OCI-M2 (cell line): ENCODE measurements around the gene AKR1C4.
"Not testable (repeated sequence)": the region's sequence is repeated elsewhere in the genome, so short reads cannot be mapped to it uniquely, and the experiment has no call there.

Experiments used
- DNase-seq: peaks from one replicate; lab custom pipeline; 2025; ENCODE audit not compliant: unreplicated experiment; lab: John Stamatoyannopoulos, UW

AKR1C4 gene

GRCh38 chr10:5199398-5199797 lies 2.8 kb downstream of the AKR1C4 start:
- no peak for DNase-seq

DNA sequence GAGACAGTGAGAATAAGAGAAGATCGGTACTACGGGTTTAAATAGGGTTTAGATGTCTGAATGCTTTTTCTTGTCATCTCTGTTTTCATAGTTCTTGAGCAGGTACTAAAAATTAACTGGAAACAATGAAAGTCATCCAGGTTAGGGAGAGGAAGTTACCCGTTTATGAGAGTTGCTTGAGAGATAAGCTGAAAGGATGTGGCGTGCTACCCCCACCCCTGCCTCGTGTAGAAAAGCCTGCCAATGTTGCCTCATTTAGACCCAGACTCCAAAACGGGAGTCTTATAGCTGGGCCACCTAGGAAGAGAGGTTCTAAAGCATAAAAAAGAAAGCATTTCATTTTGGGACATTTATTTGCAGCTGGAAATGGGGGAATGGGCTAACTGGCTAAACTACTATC lies 10.2 kb downstream of the AKR1C4 start:
- DNase-seq: no peak

- not testable (repeated sequence) for DNase-seq
These were observed 13.1 kb downstream of the AKR1C4 start for GRCh38 chr10:5209776-5210175.

DNA sequence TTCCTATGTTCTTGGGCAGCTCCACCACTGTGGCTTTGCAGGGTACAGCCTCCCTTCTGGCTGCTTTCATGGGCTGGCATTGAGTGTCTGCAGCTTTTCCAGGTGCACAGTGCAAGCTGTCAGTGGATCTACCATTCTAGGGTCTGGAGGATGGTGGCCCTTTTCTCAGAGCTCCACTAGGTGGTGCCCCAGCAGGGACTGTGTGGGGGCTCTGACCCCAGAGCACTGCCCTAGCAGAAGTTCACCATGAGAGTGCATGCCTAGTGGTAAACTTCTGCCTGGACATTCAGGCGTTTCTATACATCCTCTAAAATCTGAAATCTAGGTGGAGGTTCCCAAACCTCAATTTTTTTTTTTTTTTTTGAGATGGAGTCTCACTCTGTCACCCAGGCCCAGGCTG lies 13.6 kb downstream of the AKR1C4 start:
- DNase-seq: not testable (repeated sequence)

DNA sequence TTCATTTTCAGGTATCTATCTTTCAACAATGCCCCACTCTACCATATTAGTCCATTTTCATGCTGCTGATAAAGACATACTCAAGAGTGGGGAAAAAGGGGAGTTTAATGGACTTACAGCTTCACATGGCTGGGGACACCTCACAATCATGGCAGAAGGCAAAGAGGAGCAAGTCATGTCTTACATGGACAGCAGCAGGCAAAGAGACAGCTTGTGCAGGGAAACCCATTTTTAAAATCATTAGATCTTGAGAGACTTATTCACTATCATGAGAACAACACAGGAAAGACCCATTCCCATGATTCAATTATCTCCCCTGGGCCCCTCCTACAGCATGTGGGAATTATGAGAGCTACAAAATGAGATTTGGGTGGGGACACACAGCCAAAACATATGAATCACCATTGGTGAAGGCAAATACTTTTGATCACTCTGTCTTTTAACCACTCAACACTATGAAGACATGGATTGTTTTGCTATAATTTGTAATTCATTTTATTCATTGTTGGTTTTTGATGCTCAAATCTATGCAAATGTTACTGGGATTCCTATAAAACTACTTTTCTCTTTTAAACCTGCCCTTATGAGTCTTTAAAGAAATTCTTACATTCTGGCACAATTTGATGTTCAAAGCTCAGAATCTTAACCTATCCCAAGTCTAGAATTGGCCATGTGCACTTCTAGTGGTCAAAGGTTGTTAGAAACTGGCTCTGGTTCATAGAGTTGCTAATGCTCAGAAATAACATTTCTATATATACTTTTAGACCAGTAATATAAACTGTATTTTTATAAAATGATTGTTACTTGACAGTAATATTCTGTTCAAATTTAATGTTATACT lies 15.3 kb downstream of the AKR1C4 start:
- DNase-seq: no peak

- DNase-seq: no peak
These were observed 20.2 kb downstream of the AKR1C4 start for GRCh38 chr10:5216801-5217200.

- no peak for DNase-seq
These were observed 22.6 kb downstream of the AKR1C4 start for GRCh38 chr10:5219262-5219661.

DNA sequence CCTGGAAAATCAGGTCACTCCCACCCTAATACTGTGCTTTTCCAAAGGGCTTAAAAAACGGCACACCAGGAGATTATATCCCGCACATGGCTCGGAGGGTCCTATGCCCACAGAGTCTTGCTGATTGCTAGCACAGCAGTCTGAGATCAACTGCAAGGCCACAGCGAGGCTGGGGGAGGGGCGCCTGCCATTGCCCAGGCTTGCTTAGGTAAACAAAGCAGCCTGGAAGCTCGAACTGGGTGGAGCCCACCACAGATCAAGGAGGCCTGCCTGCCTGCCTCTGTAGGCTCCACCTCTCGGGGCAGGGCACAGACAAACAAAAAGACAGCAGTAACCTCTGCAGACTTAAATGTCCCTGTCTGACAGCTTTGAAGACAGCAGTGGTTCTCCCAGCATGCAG lies 26.3 kb downstream of the AKR1C4 start:
- DNase-seq: not testable (repeated sequence)

DNA sequence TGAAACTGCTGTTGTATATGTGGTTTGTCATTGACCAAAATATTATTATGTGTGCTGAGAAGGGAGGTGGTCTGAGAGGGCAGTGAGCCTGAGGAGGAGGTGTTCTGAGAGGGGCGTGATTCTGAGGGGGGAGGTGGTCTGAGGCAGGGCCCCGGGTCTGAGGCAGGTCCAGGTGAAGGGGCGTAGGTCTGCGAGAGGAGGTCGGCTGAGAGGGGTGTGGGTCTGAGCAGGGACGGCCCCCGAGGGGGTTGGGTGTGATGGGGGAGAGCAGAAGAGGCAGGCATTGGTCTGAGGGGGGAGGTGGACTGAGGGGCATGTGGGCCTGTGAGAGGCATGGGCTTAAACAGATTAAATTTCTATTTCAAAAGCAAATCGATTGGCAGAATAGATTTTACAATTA lies 32.4 kb downstream of the AKR1C4 start:
- no peak for DNase-seq

DNA sequence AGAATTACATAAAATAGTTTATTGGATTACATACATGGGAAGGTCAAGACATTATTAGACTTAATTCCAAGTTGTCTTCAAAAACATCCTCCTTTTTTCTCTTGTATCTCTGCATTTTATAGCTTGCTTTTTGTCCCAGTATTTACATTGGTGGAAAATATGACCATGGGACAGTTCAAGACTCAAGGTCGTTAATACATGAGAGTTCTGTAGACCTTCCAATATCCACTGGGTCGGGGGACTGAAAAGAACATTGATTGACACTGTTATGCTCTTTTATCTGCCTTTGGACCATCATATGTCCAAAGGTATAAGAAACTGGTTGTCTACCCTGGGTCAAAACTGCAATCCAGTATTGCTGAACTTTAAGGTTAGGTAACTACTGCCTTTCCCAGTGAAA lies 36.7 kb downstream of the AKR1C4 start:
- DNase-seq: no peak

- DNase-seq: no peak
These were observed 37.6 kb downstream of the AKR1C4 start for GRCh38 chr10:5234106-5234860.

GRCh38 chr10:5237541-5237940 lies 40.9 kb downstream of the AKR1C4 start:
- not testable (repeated sequence) for DNase-seq

- no peak for DNase-seq
These were observed 45.9 kb downstream of the AKR1C4 start for GRCh38 chr10:5242585-5242984.

- no peak for DNase-seq
These were observed 46.9 kb downstream of the AKR1C4 start for GRCh38 chr10:5243521-5243987.

DNA sequence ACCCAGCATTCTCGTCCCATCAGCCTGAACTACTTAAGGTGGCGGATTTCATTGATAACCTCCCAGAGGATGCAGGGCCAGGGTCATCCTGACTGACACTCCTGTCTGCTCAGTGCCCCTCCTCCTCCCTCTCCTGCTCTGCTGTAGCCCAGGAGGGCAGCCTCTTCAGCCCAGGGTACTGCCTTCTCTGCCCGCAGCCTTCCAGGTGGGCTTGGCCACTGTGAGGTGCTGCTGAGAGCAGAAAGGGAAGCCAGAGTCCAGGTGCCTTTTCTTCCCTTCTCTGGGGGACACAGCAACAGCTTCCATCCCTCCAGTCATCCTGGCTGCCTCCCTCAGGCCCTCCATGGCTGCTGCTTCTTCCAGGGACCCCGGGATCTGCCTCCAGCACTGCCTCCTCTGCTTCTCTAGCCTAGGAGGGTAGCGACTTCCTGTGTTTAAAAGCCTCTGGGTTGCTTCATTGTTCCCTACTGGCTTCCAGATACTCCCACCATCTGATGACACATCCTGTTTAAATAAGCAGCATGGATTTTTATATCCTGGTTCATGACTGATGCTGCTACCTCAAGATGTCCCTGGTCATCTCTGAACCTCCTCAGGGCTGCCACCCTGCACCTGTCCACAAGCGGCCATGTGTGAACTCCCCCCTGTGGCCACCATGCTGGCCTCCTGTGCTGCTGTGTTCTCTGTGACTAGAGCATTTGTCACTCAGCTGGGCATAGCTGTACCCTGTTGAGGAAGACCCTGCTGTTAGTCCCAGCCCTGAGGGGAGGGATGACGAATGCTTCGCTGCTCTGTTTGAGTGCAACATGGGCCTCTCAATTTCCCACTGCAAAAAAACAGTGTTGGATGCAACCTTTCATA lies 55.8 kb downstream of the AKR1C4 start:
- DNase-seq: no peak

- no peak for DNase-seq
These were observed 57.9 kb downstream of the AKR1C4 start for GRCh38 chr10:5254488-5254887.

- DNase-seq: not testable (repeated sequence)
These were observed 61.1 kb downstream of the AKR1C4 start for GRCh38 chr10:5257768-5258167.

DNA sequence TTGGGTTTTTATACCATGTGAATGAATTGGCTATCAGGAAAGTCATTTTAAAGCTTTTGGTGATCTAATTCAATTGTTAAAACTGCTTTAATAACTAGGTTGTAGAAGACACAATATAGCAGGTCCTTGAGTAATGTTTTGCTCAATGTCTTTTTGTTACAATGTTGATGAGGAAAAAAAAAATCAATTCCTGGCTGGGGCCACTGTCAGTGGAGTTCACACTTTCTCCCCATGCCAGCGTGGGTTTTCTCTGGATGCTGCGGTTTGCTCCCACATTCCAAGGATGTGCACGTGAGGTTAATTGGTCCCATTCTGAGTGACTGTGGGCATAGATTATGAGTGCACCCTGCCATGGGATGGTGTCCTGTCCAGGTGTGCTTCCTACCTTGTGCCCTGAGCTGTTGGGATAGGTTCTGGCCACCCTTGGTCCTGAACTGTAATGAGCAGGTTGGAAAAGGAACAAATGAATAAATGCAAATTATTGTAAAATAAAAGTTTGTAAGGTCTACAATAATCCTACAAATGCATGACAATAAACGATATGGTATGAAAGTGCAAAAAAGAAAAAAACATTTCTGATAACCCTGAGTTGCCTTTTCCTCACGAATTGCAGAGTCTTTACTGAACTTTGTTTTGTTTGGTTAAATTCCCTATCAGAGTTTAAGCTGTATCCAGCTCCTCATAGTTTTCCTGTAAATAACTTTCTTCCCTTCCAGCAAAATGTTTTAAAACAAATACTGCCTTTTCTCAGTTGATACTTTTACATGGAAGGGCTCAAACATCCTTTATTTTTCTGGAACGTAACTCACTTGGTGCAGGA lies 62.7 kb downstream of the AKR1C4 start:
- no peak for DNase-seq

- DNase-seq: no peak
These were observed 63.4 kb downstream of the AKR1C4 start for GRCh38 chr10:5259952-5260578.

GRCh38 chr10:5260828-5261227 lies 64.2 kb downstream of the AKR1C4 start:
- no peak for DNase-seq
